ENCODE measurements around the gene ABHD5. TPM values are rescaled to one million over a fixed set of nuclear protein-coding genes. Genes with fewer than 3 reads are reported as not detected.
A peak's percentile ranks its signal among the peaks of the same experiment; 100 is the strongest.

ABHD5 gene
- total RNA-seq, 1 experiment from 2014 or later: 7.4 TPM

GRCh38 chr3:43695863-43696262, 5.1 kb downstream of the ABHD5 start:
- Histone ChIP-seq H2AFZ (ENCODE audit: low read length) (no peak overlapping the region), H3K36me3 (ENCODE audit: insufficient read depth, low read length) (no peaks in the 10 kb centered on the region), H3K27ac (ENCODE audit: low read length) (no peak overlapping the region), H3K4me3 (ENCODE audit: low read length) (no peak overlapping the region), H4K20me1 (ENCODE audit: insufficient read depth, low read depth, low read length) (peaks cover 20% of the 10 kb centered on the region), H3K4me2 (ENCODE audit: low read depth, low read length, poor library complexity, severe bottlenecking) (no peak overlapping the region), H3K9me3 (ENCODE audit: low read length) (no peaks in the 10 kb centered on the region), H3K27me3 (ENCODE audit: low read length) (no peaks in the 10 kb centered on the region), H3K4me1 (ENCODE audit: low read length) (peaks cover 12% of the 10 kb centered on the region), H3K9me2 (replicated peaks; ENCODE audit: insufficient read depth, low read length) (no peaks in the 10 kb centered on the region), H3K9ac (ENCODE audit: low read length) (no peak overlapping the region), H3K79me2 (ENCODE audit: low read length) (no peaks in the 10 kb centered on the region)
- DNase-seq: no peak

DNA sequence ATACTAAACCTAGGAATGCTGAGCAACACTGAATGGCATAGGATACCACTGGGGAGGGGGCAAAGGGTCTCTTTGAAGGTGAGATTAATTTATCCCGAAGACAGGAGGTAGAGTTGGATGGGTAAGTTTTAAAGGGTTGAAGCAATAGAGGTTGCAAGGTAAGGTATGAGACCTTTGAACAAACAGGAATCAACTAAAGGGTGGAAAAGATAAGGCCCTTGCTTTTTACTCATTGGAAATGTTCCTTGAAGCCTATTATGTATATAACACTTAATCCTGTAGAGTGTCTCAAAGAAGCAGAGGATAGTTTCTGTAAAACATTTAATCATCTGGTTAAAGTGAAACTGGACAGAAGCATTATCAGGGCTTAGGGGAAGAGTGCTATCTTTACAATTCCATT, 5.7 kb downstream of the ABHD5 start:
- H3K4me3 ChIP-seq (ENCODE audit: low read length): no peak overlapping the region
- no peak overlapping the region for H3K27ac ChIP-seq (ENCODE audit: low read length)
- no peaks in the 10 kb centered on the region for H3K27me3 ChIP-seq (ENCODE audit: low read length)
- H3K9me3 ChIP-seq (ENCODE audit: low read length): no peaks in the 10 kb centered on the region
- no peaks in the 10 kb centered on the region for H3K36me3 ChIP-seq (ENCODE audit: insufficient read depth, low read length)
- no peak for DNase-seq
- no peak overlapping the region for H3K4me2 ChIP-seq (ENCODE audit: low read depth, low read length, poor library complexity, severe bottlenecking)
- no peaks in the 10 kb centered on the region for H3K79me2 ChIP-seq (ENCODE audit: low read length)
- H3K9ac ChIP-seq (ENCODE audit: low read length): no peak overlapping the region
- peaks cover 20% of the 10 kb centered on the region for H4K20me1 ChIP-seq (ENCODE audit: insufficient read depth, low read depth, low read length)
- no peaks in the 10 kb centered on the region for H3K9me2 ChIP-seq (replicated peaks; ENCODE audit: insufficient read depth, low read length)
- H2AFZ ChIP-seq (ENCODE audit: low read length): no peak overlapping the region
- peaks cover 6% of the 10 kb centered on the region for H3K4me1 ChIP-seq (ENCODE audit: low read length)

DNA sequence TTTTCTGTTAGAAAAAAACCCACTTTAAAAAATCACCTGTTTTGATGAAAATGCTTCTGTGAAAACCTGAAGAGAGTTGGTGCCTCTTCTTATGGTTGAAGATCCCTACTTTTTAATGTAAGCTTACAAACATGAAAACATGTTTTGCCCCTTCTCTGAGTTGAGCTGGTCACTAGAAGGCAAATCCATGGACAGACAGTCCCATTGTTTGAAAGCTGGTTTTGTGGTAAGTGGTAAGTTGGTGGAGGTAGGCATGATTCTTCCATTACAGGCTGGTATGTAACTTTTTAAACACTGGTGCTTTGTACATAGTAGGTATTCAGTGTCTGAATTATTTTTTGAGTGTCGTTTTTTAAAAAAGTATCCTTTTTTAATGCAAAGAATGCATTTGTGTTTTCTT, 6.1 kb downstream of the ABHD5 start:
- no peak overlapping the region for H2AFZ ChIP-seq (ENCODE audit: low read length)
- no peaks in the 10 kb centered on the region for H3K9me3 ChIP-seq (ENCODE audit: low read length)
- no peak overlapping the region for H3K27ac ChIP-seq (ENCODE audit: low read length)
- H3K9ac ChIP-seq (ENCODE audit: low read length): no peak overlapping the region
- H4K20me1 ChIP-seq (ENCODE audit: insufficient read depth, low read depth, low read length): peaks cover 20% of the 10 kb centered on the region
- H3K4me2 ChIP-seq (ENCODE audit: low read depth, low read length, poor library complexity, severe bottlenecking): no peak overlapping the region
- H3K36me3 ChIP-seq (ENCODE audit: insufficient read depth, low read length): no peaks in the 10 kb centered on the region
- no peaks in the 10 kb centered on the region for H3K79me2 ChIP-seq (ENCODE audit: low read length)
- no peaks in the 10 kb centered on the region for H3K27me3 ChIP-seq (ENCODE audit: low read length)
- no peak overlapping the region for H3K4me3 ChIP-seq (ENCODE audit: low read length)
- DNase-seq: no peak
- H3K4me1 ChIP-seq (ENCODE audit: low read length): peaks cover 2% of the 10 kb centered on the region; the same call in 1 of the 2 replicates
- no peaks in the 10 kb centered on the region for H3K9me2 ChIP-seq (replicated peaks; ENCODE audit: insufficient read depth, low read length)

DNA sequence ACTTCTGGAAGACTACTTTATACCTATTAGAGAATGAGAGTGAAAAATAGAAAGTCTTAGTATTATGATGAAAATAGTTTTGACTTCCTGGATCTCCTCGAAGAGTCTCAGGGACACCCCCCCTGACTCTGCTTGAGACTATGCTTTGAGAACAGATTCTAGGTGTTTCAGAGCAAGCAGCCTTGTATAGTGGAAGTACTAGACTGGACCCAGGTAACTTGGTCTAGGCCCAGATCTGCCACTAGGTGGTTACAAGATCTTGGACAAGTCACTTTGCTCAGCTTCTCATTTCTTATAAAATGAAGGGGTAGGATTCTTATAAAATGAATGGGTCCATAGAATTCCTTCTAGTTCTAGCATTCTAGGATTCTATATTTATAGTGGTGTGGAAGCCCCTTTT, 9.1 kb downstream of the ABHD5 start:
- DNase-seq: peak; percentile 64
- Histone ChIP-seq H3K4me1 (ENCODE audit: low read length) (no peaks in the 10 kb centered on the region), H3K9ac (ENCODE audit: low read length) (no peak overlapping the region), H3K36me3 (ENCODE audit: insufficient read depth, low read length) (no peaks in the 10 kb centered on the region), H3K27ac (ENCODE audit: low read length) (no peak overlapping the region), H3K9me2 (replicated peaks; ENCODE audit: insufficient read depth, low read length) (no peaks in the 10 kb centered on the region), H3K9me3 (ENCODE audit: low read length) (no peaks in the 10 kb centered on the region), H3K27me3 (ENCODE audit: low read length) (no peaks in the 10 kb centered on the region), H3K4me3 (ENCODE audit: low read length) (no peak overlapping the region), H2AFZ (ENCODE audit: low read length) (no peak overlapping the region), H3K79me2 (ENCODE audit: low read length) (no peaks in the 10 kb centered on the region), H3K4me2 (ENCODE audit: low read depth, low read length, poor library complexity, severe bottlenecking) (no peak overlapping the region), H4K20me1 (ENCODE audit: insufficient read depth, low read depth, low read length) (peaks cover 20% of the 10 kb centered on the region)

- Histone ChIP-seq H2AFZ (ENCODE audit: low read length) (no peak overlapping the region), H3K36me3 (ENCODE audit: insufficient read depth, low read length) (no peaks in the 10 kb centered on the region), H3K4me2 (ENCODE audit: low read depth, low read length, poor library complexity, severe bottlenecking) (no peak overlapping the region), H3K27me3 (ENCODE audit: low read length) (no peaks in the 10 kb centered on the region), H3K9me2 (replicated peaks; ENCODE audit: insufficient read depth, low read length) (no peaks in the 10 kb centered on the region), H3K27ac (ENCODE audit: low read length) (no peak overlapping the region), H3K4me1 (ENCODE audit: low read length) (no peaks in the 10 kb centered on the region), H3K79me2 (ENCODE audit: low read length) (no peaks in the 10 kb centered on the region), H3K4me3 (ENCODE audit: low read length) (no peak overlapping the region), H3K9ac (ENCODE audit: low read length) (no peak overlapping the region), H4K20me1 (ENCODE audit: insufficient read depth, low read depth, low read length) (no peaks in the 10 kb centered on the region), H3K9me3 (ENCODE audit: low read length) (no peaks in the 10 kb centered on the region)
- DNase-seq: no peak
These were observed 14.0 kb downstream of the ABHD5 start for GRCh38 chr3:43704697-43705096.

DNA sequence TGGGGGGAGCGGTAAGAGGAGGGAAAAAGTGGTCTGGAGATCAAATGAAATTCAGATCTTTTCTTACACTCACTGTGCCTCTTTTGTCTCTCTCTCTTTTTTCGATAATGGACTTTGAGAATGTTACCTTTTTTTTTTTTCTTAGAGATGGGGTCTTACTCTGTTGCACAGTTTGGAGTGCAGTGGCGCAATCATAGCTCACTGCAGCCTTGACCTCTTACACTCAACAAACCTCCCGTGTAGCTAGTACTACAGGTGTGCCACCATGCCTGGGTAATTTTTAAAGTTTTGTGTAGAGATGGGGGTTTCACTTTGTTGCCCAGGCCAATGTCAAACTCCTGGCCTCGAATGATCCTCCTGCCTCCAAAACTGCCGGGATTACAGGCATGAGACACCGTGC, 15.6 kb downstream of the ABHD5 start:
- Histone ChIP-seq H3K4me3 (ENCODE audit: low read length) (no peak overlapping the region), H3K4me1 (ENCODE audit: low read length) (no peaks in the 10 kb centered on the region), H3K36me3 (ENCODE audit: insufficient read depth, low read length) (no peaks in the 10 kb centered on the region), H3K9ac (ENCODE audit: low read length) (no peak overlapping the region), H3K27ac (ENCODE audit: low read length) (no peak overlapping the region), H3K9me2 (replicated peaks; ENCODE audit: insufficient read depth, low read length) (no peaks in the 10 kb centered on the region), H3K9me3 (ENCODE audit: low read length) (no peaks in the 10 kb centered on the region), H2AFZ (ENCODE audit: low read length) (no peak overlapping the region), H3K4me2 (ENCODE audit: low read depth, low read length, poor library complexity, severe bottlenecking) (no peak overlapping the region), H4K20me1 (ENCODE audit: insufficient read depth, low read depth, low read length) (no peaks in the 10 kb centered on the region), H3K27me3 (ENCODE audit: low read length) (no peaks in the 10 kb centered on the region), H3K79me2 (ENCODE audit: low read length) (no peaks in the 10 kb centered on the region)
- DNase-seq: no peak

GRCh38 chr3:43707266-43707665, 16.5 kb downstream of the ABHD5 start:
- H3K4me3 ChIP-seq (ENCODE audit: low read length): no peak overlapping the region
- H3K9ac ChIP-seq (ENCODE audit: low read length): no peak overlapping the region
- no peak overlapping the region for H2AFZ ChIP-seq (ENCODE audit: low read length)
- DNase-seq: no peak
- H3K4me2 ChIP-seq (ENCODE audit: low read depth, low read length, poor library complexity, severe bottlenecking): no peak overlapping the region
- no peak overlapping the region for H3K27ac ChIP-seq (ENCODE audit: low read length)
- no peaks in the 10 kb centered on the region for H3K9me2 ChIP-seq (replicated peaks; ENCODE audit: insufficient read depth, low read length)
- H3K79me2 ChIP-seq (ENCODE audit: low read length): no peaks in the 10 kb centered on the region
- no peaks in the 10 kb centered on the region for H3K27me3 ChIP-seq (ENCODE audit: low read length)
- H3K4me1 ChIP-seq (ENCODE audit: low read length): no peaks in the 10 kb centered on the region
- no peaks in the 10 kb centered on the region for H4K20me1 ChIP-seq (ENCODE audit: insufficient read depth, low read depth, low read length)
- no peaks in the 10 kb centered on the region for H3K9me3 ChIP-seq (ENCODE audit: low read length)
- H3K36me3 ChIP-seq (ENCODE audit: insufficient read depth, low read length): no peaks in the 10 kb centered on the region

- Histone ChIP-seq H3K4me3 (ENCODE audit: low read length) (no peak overlapping the region), H3K27ac (ENCODE audit: low read length) (no peak overlapping the region), H3K27me3 (ENCODE audit: low read length) (no peaks in the 10 kb centered on the region), H3K9me3 (ENCODE audit: low read length) (no peaks in the 10 kb centered on the region), H3K9me2 (replicated peaks; ENCODE audit: insufficient read depth, low read length) (no peaks in the 10 kb centered on the region), H3K79me2 (ENCODE audit: low read length) (no peaks in the 10 kb centered on the region), H3K9ac (ENCODE audit: low read length) (no peak overlapping the region), H3K36me3 (ENCODE audit: insufficient read depth, low read length) (no peaks in the 10 kb centered on the region), H2AFZ (ENCODE audit: low read length) (no peak overlapping the region), H4K20me1 (ENCODE audit: insufficient read depth, low read depth, low read length) (no peaks in the 10 kb centered on the region), H3K4me1 (ENCODE audit: low read length) (no peaks in the 10 kb centered on the region), H3K4me2 (ENCODE audit: low read depth, low read length, poor library complexity, severe bottlenecking) (no peak overlapping the region)
- no peak for DNase-seq
These were observed 17.3 kb downstream of the ABHD5 start for GRCh38 chr3:43707998-43708397.

GRCh38 chr3:43709022-43709421, 18.3 kb downstream of the ABHD5 start:
- Histone ChIP-seq H3K9me2 (replicated peaks; ENCODE audit: insufficient read depth, low read length) (no peaks in the 10 kb centered on the region), H3K36me3 (ENCODE audit: insufficient read depth, low read length) (no peaks in the 10 kb centered on the region), H3K27me3 (ENCODE audit: low read length) (no peaks in the 10 kb centered on the region), H2AFZ (ENCODE audit: low read length) (no peak overlapping the region), H3K9ac (ENCODE audit: low read length) (no peak overlapping the region), H3K4me1 (ENCODE audit: low read length) (no peaks in the 10 kb centered on the region), H3K4me2 (ENCODE audit: low read depth, low read length, poor library complexity, severe bottlenecking) (no peak overlapping the region), H3K4me3 (ENCODE audit: low read length) (no peak overlapping the region), H3K9me3 (ENCODE audit: low read length) (no peaks in the 10 kb centered on the region), H3K27ac (ENCODE audit: low read length) (no peak overlapping the region), H3K79me2 (ENCODE audit: low read length) (no peaks in the 10 kb centered on the region), H4K20me1 (ENCODE audit: insufficient read depth, low read depth, low read length) (no peaks in the 10 kb centered on the region)
- no peak for DNase-seq

Data from Karpas-422 (cell line).